ENCODE results near the gene DNAJC30.

The DNAJC30 gene

GRCh38 chr7:73703757-73704639 lies 20.7 kb upstream of the DNAJC30 start:
- no peak for TF ChIP-seq CTCF (IDR thresholded peaks at IDR 0.05; ENCODE audit: control insufficient read depth, insufficient read depth, low read depth, low read length, missing control alignments)
- H3K4me3 ChIP-seq (ENCODE audit: control insufficient read depth, low read depth, low read length), result no peak overlapping the region
- DNase-seq (ENCODE audit: low read depth), result no peak

GRCh38 chr7:73703225-73703624 lies 20.0 kb upstream of the DNAJC30 start:
- no peak for TF ChIP-seq CTCF (IDR thresholded peaks at IDR 0.05; ENCODE audit: control insufficient read depth, insufficient read depth, low read depth, low read length, missing control alignments)
- H3K4me3 ChIP-seq (ENCODE audit: control insufficient read depth, low read depth, low read length), result no peak overlapping the region
- no peak for DNase-seq (ENCODE audit: low read depth)

- no peak overlapping the region for H3K4me3 ChIP-seq (ENCODE audit: control insufficient read depth, low read depth, low read length)
- no peak for DNase-seq (ENCODE audit: low read depth)
- no peak for TF ChIP-seq CTCF (IDR thresholded peaks at IDR 0.05; ENCODE audit: control insufficient read depth, insufficient read depth, low read depth, low read length, missing control alignments)
These were observed 19.4 kb upstream of the DNAJC30 start for GRCh38 chr7:73702665-73703064.

GRCh38 chr7:73702226-73702625 lies 19.0 kb upstream of the DNAJC30 start:
- TF ChIP-seq CTCF (IDR thresholded peaks at IDR 0.05; ENCODE audit: control insufficient read depth, insufficient read depth, low read depth, low read length, missing control alignments), result no peak
- no peak for DNase-seq (ENCODE audit: low read depth)
- H3K4me3 ChIP-seq (ENCODE audit: control insufficient read depth, low read depth, low read length), result no peak overlapping the region

GRCh38 chr7:73701357-73701995 lies 18.2 kb upstream of the DNAJC30 start:
- DNase-seq (ENCODE audit: low read depth), result no peak
- H3K4me3 ChIP-seq (ENCODE audit: control insufficient read depth, low read depth, low read length), result no peak overlapping the region
- peak; percentile 63 for TF ChIP-seq CTCF (IDR thresholded peaks at IDR 0.05; ENCODE audit: control insufficient read depth, insufficient read depth, low read depth, low read length, missing control alignments)

- no peak for DNase-seq (ENCODE audit: low read depth)
- H3K4me3 ChIP-seq (ENCODE audit: control insufficient read depth, low read depth, low read length), result no peak overlapping the region
- TF ChIP-seq CTCF (IDR thresholded peaks at IDR 0.05; ENCODE audit: control insufficient read depth, insufficient read depth, low read depth, low read length, missing control alignments), result no peak
These were observed 17.4 kb upstream of the DNAJC30 start for GRCh38 chr7:73700581-73701134.
